OCI-LY1 (cell line): ENCODE data around the gene LSP1.

Experiments used
- H2AFZ ChIP-seq: fragments of 200-600 bp; sonication (generic), shearing (Covaris generic); 2 replicates; pipeline ENCODE4 v1.6.0; 2014; ENCODE audit warnings: antibody characterized with exemption, mild to moderate bottlenecking, low read length
- H3F3A ChIP-seq: fragments of 200-600 bp; sonication (generic), shearing (Covaris generic); 2 replicates; pipeline ENCODE4 v1.6.0; 2014; ENCODE audit warnings: mild to moderate bottlenecking, antibody characterized with exemption, low read length, moderate library complexity; ENCODE audit not compliant: insufficient read depth
- H3K27ac ChIP-seq: fragments of 200-600 bp; sonication (generic); 2 replicates; pipeline ENCODE4 v1.5.1; 2014; ENCODE audit warnings: low read length, mixed run types, mild to moderate bottlenecking, low read depth; ENCODE audit not compliant: poor library complexity, severe bottlenecking
- H3K27me3 ChIP-seq: fragments of 200-600 bp; sonication (generic); 2 replicates; pipeline ENCODE4 v1.6.0; 2014; ENCODE audit warnings: antibody characterized with exemption, mild to moderate bottlenecking, low read length, moderate library complexity; ENCODE audit not compliant: insufficient read depth
- H3K36me3 ChIP-seq: fragments of 200-600 bp; sonication (generic); 2 replicates; pipeline ENCODE4 v1.6.1; 2014; ENCODE audit warnings: mild to moderate bottlenecking, antibody characterized with exemption, low read length, moderate library complexity, mixed read lengths; ENCODE audit not compliant: insufficient read depth
- H3K4me1 ChIP-seq: fragments of 200-600 bp; sonication (generic); 2 replicates; pipeline ENCODE4 v1.5.1; 2014; ENCODE audit warnings: mild to moderate bottlenecking, low read length, moderate library complexity; ENCODE audit not compliant: insufficient read depth, severe bottlenecking
- H3K4me2 ChIP-seq: fragments of 200-600 bp; sonication (generic), shearing (Covaris generic); 2 replicates; pipeline ENCODE4 v1.6.1; 2014; ENCODE audit warnings: low read length
- H3K4me3 ChIP-seq: fragments of 200-600 bp; sonication (generic); 2 replicates; pipeline ENCODE4 v1.5.1; 2014; ENCODE audit warnings: low read length, low read depth, mild to moderate bottlenecking, mixed read lengths; ENCODE audit not compliant: poor library complexity, severe bottlenecking
- H3K79me2 ChIP-seq: fragments of 200-600 bp; shearing (Covaris generic); 2 replicates; pipeline ENCODE4 v1.6.1; 2016; ENCODE audit warnings: mixed run types, low read length, mixed read lengths; ENCODE audit not compliant: insufficient read depth
- H3K9ac ChIP-seq: fragments of 200-600 bp; sonication (generic), shearing (Covaris generic); 2 replicates; pipeline ENCODE4 v1.6.1; 2014; ENCODE audit warnings: mild to moderate bottlenecking, low read length, mixed read lengths
- H3K9me2 ChIP-seq: fragments of 200-600 bp; sonication (generic), shearing (Covaris generic); 2 replicates; pipeline ENCODE4 v1.6.1; 2014; ENCODE audit warnings: low read depth, mild to moderate bottlenecking, low read length, mixed read lengths
- H3K9me3 ChIP-seq: fragments of 200-600 bp; shearing (Covaris generic); 2 replicates; pipeline ENCODE4 v1.6.1; 2014; ENCODE audit warnings: low read length, mixed read lengths
- H4K20me1 ChIP-seq: fragments of 200-600 bp; sonication (generic), shearing (Covaris generic); 2 replicates; pipeline ENCODE4 v1.6.0; 2016; ENCODE audit warnings: mild to moderate bottlenecking, low read length; ENCODE audit not compliant: insufficient read depth
- EZH2 ChIP-seq: fragments of 200-600 bp; sonication (generic), shearing (Covaris generic); IDR thresholded peaks from 2 replicates; pipeline ENCODE4 v1.8.0; 2017; ENCODE audit warnings: borderline replicate concordance, mixed run types, mild to moderate bottlenecking, antibody characterized with exemption, low read length, moderate library complexity, mixed read lengths
- TF ChIP-seq, protein P1 (sequence below): fragments of 200-600 bp; sonication (generic), shearing (Covaris generic); IDR thresholded peaks from 2 replicates; pipeline ENCODE4 v1.5.1; 2017; ENCODE audit warnings: mild to moderate bottlenecking, antibody characterized with exemption, low read length, moderate library complexity, mixed read lengths

The LSP1 gene

GRCh38 chr11:1843098-1843473 lies 9.8 kb upstream of the LSP1 start:
- Histone ChIP-seq H3K4me2 (no peak overlapping the region), H3K36me3 (no peaks in the 10 kb centered on the region), H3K27ac (no peak overlapping the region), H3K9ac (no peak overlapping the region), H3F3A (no peaks in the 10 kb centered on the region), H3K4me1 (peaks cover 15% of the 10 kb centered on the region), H2AFZ (no peak overlapping the region), H3K9me2 (no peaks in the 10 kb centered on the region), H3K4me3 (no peak overlapping the region), H4K20me1 (no peaks in the 10 kb centered on the region), H3K9me3 (no peaks in the 10 kb centered on the region), H3K27me3 (no peaks in the 10 kb centered on the region), H3K79me2 (no peaks in the 10 kb centered on the region)
- no peak for TF ChIP-seq EZH2

DNA sequence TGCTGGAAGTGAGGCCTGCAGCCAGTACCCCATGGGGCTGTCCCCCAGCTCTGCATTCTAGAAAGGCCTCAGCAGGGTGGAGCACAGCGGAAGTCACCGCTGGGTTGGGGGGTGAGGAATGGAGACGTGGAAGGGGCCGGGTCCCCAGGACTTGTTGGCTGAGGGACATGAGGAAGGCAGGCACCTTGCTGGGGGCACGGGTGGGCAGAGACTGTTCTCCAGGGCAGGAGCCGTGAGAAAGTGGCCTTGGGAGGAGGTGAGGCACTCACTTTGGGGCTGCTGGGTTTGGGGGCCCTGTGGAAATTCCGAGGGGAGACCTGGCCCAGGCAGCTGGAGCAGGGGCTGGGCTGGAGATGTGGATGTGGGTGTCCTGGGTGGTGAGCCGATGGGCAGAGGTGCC lies 9.1 kb upstream of the LSP1 start:
- no peak overlapping the region for H3K4me3 ChIP-seq
- no peak overlapping the region for H3K9ac ChIP-seq
- TF ChIP-seq, protein P1, sequence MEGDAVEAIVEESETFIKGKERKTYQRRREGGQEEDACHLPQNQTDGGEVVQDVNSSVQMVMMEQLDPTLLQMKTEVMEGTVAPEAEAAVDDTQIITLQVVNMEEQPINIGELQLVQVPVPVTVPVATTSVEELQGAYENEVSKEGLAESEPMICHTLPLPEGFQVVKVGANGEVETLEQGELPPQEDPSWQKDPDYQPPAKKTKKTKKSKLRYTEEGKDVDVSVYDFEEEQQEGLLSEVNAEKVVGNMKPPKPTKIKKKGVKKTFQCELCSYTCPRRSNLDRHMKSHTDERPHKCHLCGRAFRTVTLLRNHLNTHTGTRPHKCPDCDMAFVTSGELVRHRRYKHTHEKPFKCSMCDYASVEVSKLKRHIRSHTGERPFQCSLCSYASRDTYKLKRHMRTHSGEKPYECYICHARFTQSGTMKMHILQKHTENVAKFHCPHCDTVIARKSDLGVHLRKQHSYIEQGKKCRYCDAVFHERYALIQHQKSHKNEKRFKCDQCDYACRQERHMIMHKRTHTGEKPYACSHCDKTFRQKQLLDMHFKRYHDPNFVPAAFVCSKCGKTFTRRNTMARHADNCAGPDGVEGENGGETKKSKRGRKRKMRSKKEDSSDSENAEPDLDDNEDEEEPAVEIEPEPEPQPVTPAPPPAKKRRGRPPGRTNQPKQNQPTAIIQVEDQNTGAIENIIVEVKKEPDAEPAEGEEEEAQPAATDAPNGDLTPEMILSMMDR, result no peak
- no peak for TF ChIP-seq EZH2
- H3K4me2 ChIP-seq, result no peak overlapping the region
- H3K4me1 ChIP-seq, result peaks cover 15% of the 10 kb centered on the region
- no peak overlapping the region for H2AFZ ChIP-seq
- no peaks in the 10 kb centered on the region for H3K9me2 ChIP-seq
- no peak overlapping the region for H3K27ac ChIP-seq
- no peaks in the 10 kb centered on the region for H3K36me3 ChIP-seq
- H3F3A ChIP-seq, result no peaks in the 10 kb centered on the region
- H4K20me1 ChIP-seq, result no peaks in the 10 kb centered on the region
- no peaks in the 10 kb centered on the region for H3K27me3 ChIP-seq
- H3K9me3 ChIP-seq, result no peaks in the 10 kb centered on the region
- no peaks in the 10 kb centered on the region for H3K79me2 ChIP-seq

- Histone ChIP-seq H3K27me3 (no peaks in the 10 kb centered on the region), H3K9ac (no peak overlapping the region)
These were observed 8.4 kb upstream of the LSP1 start for GRCh38 chr11:1844221-1845094.

More at GRCh38 chr11:1844221-1845094, 8.4 kb upstream of the LSP1 start:
- Histone ChIP-seq H3K4me1 (peaks cover 16% of the 10 kb centered on the region), H2AFZ (no peak overlapping the region), H3K4me2 (no peak overlapping the region; the same call in 1 of the 2 replicates), H3K79me2 (no peaks in the 10 kb centered on the region), H3K4me3 (no peak overlapping the region), H3K9me3 (no peaks in the 10 kb centered on the region), H3K36me3 (no peaks in the 10 kb centered on the region), H3F3A (no peaks in the 10 kb centered on the region), H3K9me2 (no peaks in the 10 kb centered on the region), H3K27ac (no peak overlapping the region), H4K20me1 (no peaks in the 10 kb centered on the region)
- no peak for TF ChIP-seq EZH2
- TF ChIP-seq, protein P1, result no peak
